ENCODE measurements around the gene FANCF.

GRCh38 chr11:22633354-22633902 lies 7.8 kb upstream of the FANCF start:
- TF ChIP-seq, protein P1, sequence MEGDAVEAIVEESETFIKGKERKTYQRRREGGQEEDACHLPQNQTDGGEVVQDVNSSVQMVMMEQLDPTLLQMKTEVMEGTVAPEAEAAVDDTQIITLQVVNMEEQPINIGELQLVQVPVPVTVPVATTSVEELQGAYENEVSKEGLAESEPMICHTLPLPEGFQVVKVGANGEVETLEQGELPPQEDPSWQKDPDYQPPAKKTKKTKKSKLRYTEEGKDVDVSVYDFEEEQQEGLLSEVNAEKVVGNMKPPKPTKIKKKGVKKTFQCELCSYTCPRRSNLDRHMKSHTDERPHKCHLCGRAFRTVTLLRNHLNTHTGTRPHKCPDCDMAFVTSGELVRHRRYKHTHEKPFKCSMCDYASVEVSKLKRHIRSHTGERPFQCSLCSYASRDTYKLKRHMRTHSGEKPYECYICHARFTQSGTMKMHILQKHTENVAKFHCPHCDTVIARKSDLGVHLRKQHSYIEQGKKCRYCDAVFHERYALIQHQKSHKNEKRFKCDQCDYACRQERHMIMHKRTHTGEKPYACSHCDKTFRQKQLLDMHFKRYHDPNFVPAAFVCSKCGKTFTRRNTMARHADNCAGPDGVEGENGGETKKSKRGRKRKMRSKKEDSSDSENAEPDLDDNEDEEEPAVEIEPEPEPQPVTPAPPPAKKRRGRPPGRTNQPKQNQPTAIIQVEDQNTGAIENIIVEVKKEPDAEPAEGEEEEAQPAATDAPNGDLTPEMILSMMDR (IDR thresholded peaks at IDR 0.05): no peak
- TF ChIP-seq POLR2A (IDR thresholded peaks at IDR 0.05): no peak

Data from testis (tissue), 2 donors.